Stimulated activated CD8-positive, alpha-beta memory T cell treated with anti-CD3 and anti-CD28 coated beads, Interleukin-15, amount 100 ng/mL, for 4 hours (primary cell): Measurements from ENCODE around the gene TMLHE.
"Not testable (repeated sequence)": the region's sequence is repeated elsewhere in the genome, so short reads cannot be mapped to it uniquely, and the experiment has no call there.

Experiments
- DNase-seq, 2 donors: peaks; one replicate each; pipeline ENCODE4 v3.0.0-alpha.2; 2020; ENCODE audit warnings: low read depth in 2 of 2

Gene TMLHE, protein sequence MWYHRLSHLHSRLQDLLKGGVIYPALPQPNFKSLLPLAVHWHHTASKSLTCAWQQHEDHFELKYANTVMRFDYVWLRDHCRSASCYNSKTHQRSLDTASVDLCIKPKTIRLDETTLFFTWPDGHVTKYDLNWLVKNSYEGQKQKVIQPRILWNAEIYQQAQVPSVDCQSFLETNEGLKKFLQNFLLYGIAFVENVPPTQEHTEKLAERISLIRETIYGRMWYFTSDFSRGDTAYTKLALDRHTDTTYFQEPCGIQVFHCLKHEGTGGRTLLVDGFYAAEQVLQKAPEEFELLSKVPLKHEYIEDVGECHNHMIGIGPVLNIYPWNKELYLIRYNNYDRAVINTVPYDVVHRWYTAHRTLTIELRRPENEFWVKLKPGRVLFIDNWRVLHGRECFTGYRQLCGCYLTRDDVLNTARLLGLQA

DNA sequence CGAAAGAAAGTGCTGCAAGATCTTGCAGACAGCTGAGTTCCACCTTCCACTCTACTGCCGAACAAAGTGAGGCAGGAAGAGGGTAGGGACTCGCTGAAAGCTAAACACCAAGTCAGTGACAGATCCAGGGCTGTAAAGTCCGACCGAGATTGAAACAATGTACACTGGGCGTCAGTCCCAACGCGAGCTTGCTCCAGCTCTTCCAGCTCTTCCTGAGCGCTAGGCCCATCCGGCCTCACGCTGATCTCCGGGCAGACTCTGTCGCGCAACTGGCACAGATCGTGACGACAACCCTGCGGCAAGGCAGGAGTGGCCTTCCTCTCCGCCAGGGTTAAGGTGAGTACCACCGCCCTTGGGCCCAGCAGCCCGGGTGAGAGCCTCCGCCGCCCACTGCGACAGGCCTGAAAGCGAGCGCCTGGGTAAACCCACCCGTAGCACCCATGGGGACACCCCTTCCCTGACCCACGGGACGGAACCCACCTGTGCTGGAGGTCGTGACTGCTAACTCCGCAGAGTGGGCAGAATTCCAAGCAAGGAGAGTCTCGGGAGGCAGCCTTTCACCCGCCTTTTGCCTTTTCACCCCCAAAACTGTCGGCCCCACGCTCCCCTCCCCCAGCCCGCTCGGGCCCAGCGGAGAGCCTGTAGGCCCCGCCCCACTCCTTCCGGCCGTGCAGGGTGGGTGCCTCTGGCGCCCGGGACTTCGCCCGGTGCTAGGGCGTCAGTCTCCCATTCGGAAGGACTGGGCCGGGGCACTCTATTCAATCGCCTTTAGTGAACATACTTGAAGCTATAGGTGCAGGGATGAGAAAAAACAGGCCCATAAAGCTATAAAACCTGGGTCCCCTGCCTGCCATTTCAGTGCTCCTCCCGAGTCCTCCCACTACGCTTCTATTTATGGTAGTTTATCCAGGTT lies at the start of gene TMLHE, which contains the start of gene SPRY3:
TMLHE (minus strand) TSS at position 641 of the 913 bp plus-strand sequence. CDS start 67,676 bp downstream, outside the sequence.
SPRY3 (plus strand) TSS at position 275 of the 913 bp plus-strand sequence.
- peak in 1 of 2 donors; percentile 10 for DNase-seq

GRCh38 chrX:155662282-155662681 lies 49.5 kb upstream of the TMLHE start:
- no peak for DNase-seq

- no peak for DNase-seq
These were observed 32.4 kb upstream of the TMLHE start for GRCh38 chrX:155645180-155645579.

DNA sequence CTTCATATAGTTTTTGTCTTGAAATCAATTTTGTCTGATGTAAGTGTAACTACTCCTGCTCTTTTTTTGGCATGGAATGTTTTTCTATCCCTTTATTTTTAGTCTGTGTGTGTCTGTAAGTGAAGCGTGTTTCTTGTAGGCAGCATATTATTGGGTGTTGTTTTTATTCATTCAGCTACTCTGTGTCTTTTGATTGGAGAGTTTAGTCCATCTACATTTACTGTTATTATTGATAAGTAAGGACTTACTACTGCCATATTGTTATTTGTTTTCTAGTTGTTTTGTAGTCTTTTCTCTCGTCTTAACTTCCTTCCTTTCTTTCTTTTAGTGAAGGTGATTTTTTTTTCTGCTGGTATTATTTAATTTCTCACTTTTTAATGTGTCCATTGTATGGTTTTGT lies 30.5 kb upstream of the TMLHE start:
- no peak for DNase-seq

GRCh38 chrX:155641371-155641770 lies 28.6 kb upstream of the TMLHE start:
- not testable (repeated sequence) for DNase-seq

- DNase-seq, result no peak
These were observed 25.0 kb upstream of the TMLHE start for GRCh38 chrX:155637714-155638113.

DNA sequence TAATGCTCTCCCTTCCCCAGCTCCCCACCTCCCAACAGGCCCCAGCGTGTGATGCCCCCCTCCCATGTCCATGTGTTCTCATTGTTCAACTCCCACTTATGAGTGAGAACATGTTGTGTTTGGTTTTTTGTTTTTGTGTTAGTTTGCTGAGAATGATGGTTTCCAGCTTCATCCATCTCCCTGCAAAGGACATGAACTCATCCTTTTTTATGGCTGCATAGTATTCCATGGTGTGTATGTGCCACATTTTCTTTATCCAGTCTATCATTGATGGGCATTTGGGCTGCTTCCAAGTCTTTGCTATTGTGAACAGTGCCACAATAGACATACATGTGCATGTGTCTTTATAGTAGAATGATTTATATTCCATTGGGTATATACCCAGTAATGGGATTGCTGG lies 22.3 kb upstream of the TMLHE start:
- DNase-seq, result not testable (repeated sequence)

DNA sequence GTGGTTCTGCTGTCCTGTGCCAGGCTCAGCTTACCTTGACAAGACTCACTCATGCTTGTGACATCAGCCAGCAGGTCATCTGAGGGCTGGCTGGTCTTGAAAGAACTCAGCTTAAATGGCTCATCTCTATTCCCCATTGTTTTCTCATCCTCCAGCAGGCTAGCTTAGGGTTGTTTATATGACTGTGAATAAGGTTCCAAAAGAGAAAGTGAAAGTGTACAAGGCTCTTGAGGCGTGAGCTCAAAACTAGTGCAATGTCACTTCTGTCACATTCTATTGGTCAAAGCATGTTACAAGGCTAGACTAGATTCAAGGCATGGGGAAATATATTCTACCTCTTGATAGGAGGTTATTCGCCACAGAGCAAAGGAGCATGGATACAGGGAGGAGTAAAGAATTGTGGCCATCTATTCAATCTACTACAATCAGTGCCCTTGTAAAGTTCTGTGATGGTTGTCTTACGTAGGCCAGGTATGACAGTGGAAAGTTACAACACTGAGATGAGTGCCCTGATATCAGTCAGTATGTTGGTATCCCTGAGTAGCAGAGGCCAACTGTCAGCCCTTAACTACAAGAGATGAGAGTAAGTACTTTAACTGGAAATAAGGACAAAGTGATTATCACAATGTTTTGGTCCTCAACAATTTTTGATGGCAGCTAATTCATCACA lies 19.8 kb upstream of the TMLHE start:
- DNase-seq, result no peak

GRCh38 chrX:155620110-155620509 lies 7.4 kb upstream of the TMLHE start:
- DNase-seq, result not testable (repeated sequence)

DNA sequence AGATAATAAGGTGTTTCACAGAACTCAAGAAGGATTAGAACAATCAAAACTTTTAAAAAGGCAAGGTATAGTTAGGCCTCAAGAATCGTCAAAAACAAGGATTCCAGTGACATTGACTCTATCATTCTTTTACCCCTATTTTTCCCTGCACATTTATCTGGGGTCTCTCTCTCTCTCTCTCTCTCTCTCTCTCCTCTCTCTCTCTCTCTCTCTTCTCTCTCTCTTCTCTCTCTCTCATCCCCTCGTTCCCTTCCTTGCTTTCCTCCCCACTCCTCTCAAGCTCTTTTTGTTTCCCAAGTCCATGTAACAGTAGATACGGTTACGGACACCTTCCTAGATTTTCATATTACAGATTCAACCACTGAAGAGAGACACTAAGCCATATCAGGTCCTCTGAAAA lies 3.2 kb upstream of the TMLHE start:
- DNase-seq, result no peak

- no peak for DNase-seq
These were observed 1.3 kb upstream of the TMLHE start for GRCh38 chrX:155613927-155614559.

DNA sequence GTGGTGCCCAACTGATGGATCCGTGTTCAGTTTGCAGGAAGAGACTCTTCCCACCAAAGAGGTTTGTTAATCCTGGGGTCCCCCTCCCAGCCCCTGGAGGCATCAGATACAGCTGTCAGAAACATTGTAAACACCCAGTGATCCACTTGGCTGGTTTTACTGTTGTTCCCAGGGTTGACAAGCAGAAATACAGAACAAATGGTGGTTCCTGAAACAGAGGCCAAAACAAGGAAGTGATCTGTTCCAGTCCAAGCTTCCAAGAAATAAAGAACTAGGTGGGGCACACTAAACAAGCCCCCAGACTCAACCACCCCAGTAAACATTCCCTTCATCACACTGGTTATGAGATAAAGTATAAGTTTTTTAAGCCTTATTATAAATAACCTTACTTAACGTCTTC lies 1.4 kb downstream of the TMLHE start:
- DNase-seq, result no peak

- no peak for DNase-seq
These were observed 19.8 kb downstream of the TMLHE start for GRCh38 chrX:155592981-155593380.

GRCh38 chrX:155592331-155592730 lies 20.4 kb downstream of the TMLHE start:
- no peak for DNase-seq

DNA sequence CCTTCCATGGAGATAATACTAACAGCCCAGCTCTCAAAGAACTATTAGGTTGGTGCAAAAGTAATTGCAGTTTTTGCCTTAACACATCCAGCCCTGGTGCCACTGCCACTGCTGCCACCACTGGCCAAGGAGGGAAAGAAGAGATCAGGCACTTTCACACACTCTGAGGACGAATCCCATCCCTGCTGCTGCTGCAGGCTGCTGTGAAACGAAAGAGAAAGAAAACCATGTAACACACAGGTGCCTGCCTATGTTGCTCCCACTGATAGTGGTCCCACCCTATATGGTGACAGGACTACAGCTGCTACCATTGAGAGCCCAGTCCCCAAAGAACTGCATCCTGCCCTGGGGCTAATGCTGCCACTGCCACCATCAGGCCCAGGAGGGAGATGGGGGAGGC lies 35.1 kb downstream of the TMLHE start:
- DNase-seq, result no peak

- DNase-seq, result no peak
These were observed 49.7 kb downstream of the TMLHE start for GRCh38 chrX:155563099-155563498.

DNA sequence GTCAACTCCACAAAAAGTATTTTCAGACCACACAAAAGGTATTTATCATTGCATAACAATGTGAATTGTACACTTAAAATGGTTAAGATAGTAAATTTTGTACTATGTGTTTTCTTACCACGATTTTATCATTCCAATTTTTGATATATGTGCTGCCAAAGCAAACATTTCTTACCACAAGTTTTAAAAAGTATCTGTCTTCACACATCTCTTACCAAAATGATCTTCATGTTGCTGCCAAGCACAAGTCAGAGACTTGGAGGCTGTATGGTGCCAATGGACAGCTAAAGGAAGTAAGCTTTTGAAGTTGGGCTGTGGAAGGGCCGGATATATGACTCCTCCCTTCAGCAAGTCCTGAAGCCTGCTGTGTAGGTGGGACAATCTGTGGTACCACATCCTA lies 67.9 kb downstream of the TMLHE start:
- DNase-seq, result no peak

- no peak for DNase-seq
These were observed 76.9 kb downstream of the TMLHE start for GRCh38 chrX:155535866-155536265.

DNA sequence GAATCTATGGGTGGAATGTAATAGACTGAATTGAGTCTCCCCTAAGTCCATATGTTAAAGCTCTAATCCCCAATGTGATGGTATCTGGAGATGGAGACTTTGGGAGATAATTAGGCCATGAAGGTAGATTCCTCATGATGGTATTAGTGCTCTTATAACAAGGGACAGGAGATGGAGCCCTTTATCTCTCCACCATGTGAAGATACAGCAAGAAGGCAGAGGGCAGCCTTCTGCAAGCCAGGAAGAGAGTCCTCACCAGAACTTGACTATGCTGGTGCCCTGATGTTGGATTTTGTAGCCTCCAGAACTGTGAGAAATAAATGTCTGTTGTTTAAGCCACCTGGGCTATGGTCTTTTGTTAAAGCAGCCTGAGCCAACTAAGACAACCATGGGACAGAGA lies 78.0 kb downstream of the TMLHE start:
- DNase-seq, result no peak

DNA sequence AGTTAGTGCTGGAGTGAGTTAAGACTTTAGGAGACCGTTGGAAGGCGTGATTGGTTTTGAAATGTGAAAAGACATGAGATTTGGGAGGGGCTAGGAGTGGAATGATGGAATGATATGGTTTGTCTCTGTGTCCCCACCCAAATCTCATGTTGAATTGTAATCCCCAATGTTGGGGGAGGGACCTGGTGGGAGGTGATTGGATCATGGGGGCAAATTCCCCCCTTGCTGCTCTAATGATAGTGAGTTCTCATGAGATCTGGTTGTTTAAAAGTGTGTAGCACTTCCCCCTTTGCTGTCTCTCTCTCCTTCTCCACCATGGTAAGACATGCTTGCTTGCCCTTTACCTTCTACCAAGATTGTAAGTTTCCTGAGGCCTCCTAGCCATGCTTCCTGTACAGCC lies 85.7 kb downstream of the TMLHE start:
- DNase-seq, result not testable (repeated sequence)

GRCh38 chrX:155514225-155514624 lies 98.5 kb downstream of the TMLHE start:
- DNase-seq, result no peak

- DNase-seq, result no peak
These were observed 107.5 kb downstream of the TMLHE start for GRCh38 chrX:155505296-155505695.
